Endothelial cell (in vitro differentiated cells): ENCODE data around the gene PNPLA8. TPM values are rescaled to one million over a fixed set of nuclear protein-coding genes. Genes with fewer than 3 reads are reported as not detected.

Source experiments
- DNase-seq: peaks from one replicate; pipeline ENCODE4 v3.0.0; 2021; ENCODE audit warnings: low spot score
- H3K27ac Mint-ChIP-seq: one replicate; pipeline ENCODE4 v1.8.0; 2021; ENCODE audit warnings: mixed read lengths, inconsistent platforms; ENCODE audit not compliant: unreplicated experiment
- H3K27me3 Mint-ChIP-seq: one replicate; pipeline ENCODE4 v1.8.0; 2021; ENCODE audit warnings: mild to moderate bottlenecking, moderate library complexity, mixed read lengths, inconsistent platforms; ENCODE audit not compliant: unreplicated experiment
- H3K36me3 Mint-ChIP-seq: one replicate; pipeline ENCODE4 v1.8.0; 2021; ENCODE audit warnings: mild to moderate bottlenecking, low read depth, mixed read lengths, inconsistent platforms; ENCODE audit not compliant: unreplicated experiment
- H3K4me1 Mint-ChIP-seq: one replicate; pipeline ENCODE4 v1.8.0; 2021; ENCODE audit warnings: mild to moderate bottlenecking, mixed read lengths, inconsistent platforms; ENCODE audit not compliant: unreplicated experiment
- H3K4me3 Mint-ChIP-seq: one replicate; pipeline ENCODE4 v1.8.0; 2021; ENCODE audit warnings: mild to moderate bottlenecking, mixed read lengths, inconsistent platforms; ENCODE audit not compliant: unreplicated experiment
- H3K9me3 Mint-ChIP-seq: one replicate; pipeline ENCODE4 v1.8.0; 2021; ENCODE audit warnings: mixed read lengths, inconsistent platforms; ENCODE audit not compliant: unreplicated experiment
- total RNA-seq: library from RNA; stranded (reverse); fragmentation: NEBNext Ultra II Directional; extraction: Animal tissue kit (Norgen Biotek cat#: 25700); gene quantifications from one replicate; pipeline ENCODE4 v1.2.1, GENCODE V29; 2021; ENCODE audit not compliant: unreplicated experiment
- TF ChIP-seq, protein P1 (sequence below): fragments of 200-600 bp; sonication (generic); IDR thresholded peaks from one replicate; pipeline ENCODE4 v1.5.0; 2021; ENCODE audit warnings: antibody characterized with exemption; ENCODE audit not compliant: unreplicated experiment

Gene PNPLA8
- total RNA-seq, 1 donor from 2014 or later = 15.6 TPM

- H3K36me3 Mint-ChIP-seq = no peaks in the 10 kb centered on the region
- no peaks in the 10 kb centered on the region for H3K4me1 Mint-ChIP-seq
- DNase-seq = no peak
- no peaks in the 10 kb centered on the region for H3K9me3 Mint-ChIP-seq
- H3K27me3 Mint-ChIP-seq = no peaks in the 10 kb centered on the region
- TF ChIP-seq, protein P1, sequence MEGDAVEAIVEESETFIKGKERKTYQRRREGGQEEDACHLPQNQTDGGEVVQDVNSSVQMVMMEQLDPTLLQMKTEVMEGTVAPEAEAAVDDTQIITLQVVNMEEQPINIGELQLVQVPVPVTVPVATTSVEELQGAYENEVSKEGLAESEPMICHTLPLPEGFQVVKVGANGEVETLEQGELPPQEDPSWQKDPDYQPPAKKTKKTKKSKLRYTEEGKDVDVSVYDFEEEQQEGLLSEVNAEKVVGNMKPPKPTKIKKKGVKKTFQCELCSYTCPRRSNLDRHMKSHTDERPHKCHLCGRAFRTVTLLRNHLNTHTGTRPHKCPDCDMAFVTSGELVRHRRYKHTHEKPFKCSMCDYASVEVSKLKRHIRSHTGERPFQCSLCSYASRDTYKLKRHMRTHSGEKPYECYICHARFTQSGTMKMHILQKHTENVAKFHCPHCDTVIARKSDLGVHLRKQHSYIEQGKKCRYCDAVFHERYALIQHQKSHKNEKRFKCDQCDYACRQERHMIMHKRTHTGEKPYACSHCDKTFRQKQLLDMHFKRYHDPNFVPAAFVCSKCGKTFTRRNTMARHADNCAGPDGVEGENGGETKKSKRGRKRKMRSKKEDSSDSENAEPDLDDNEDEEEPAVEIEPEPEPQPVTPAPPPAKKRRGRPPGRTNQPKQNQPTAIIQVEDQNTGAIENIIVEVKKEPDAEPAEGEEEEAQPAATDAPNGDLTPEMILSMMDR = no peak
- H3K27ac Mint-ChIP-seq = no peak overlapping the region
- no peak overlapping the region for H3K4me3 Mint-ChIP-seq
Observed at GRCh38 chr7:108537229-108537628, 11.3 kb upstream of the PNPLA8 start.

DNA sequence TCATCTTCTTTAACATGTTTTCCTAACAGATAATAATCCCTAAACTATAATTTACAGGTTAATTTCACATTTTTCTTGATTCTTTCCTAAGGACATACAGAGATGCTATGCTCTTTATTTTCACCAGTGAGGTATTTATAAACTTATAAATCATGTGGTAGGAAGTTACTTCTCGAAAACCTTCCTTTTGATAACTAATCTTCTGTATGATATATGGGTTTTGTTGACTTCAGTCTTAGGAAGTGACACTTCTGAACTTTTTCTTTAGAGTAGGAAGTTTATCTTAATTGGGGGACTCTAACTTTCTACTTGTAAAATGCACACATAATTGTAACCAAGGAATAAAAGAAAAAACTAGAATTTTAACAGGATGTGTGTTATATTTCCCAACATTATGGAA is 9.8 kb upstream of the PNPLA8 start:
- Mint-ChIP-seq H3K27me3 (no peaks in the 10 kb centered on the region), H3K27ac (peak overlapping the region; percentile 4), H3K36me3 (no peaks in the 10 kb centered on the region), H3K4me1 (no peaks in the 10 kb centered on the region), H3K4me3 (no peak overlapping the region), H3K9me3 (no peaks in the 10 kb centered on the region)
- TF ChIP-seq, protein P1 = no peak
- DNase-seq = no peak

DNA sequence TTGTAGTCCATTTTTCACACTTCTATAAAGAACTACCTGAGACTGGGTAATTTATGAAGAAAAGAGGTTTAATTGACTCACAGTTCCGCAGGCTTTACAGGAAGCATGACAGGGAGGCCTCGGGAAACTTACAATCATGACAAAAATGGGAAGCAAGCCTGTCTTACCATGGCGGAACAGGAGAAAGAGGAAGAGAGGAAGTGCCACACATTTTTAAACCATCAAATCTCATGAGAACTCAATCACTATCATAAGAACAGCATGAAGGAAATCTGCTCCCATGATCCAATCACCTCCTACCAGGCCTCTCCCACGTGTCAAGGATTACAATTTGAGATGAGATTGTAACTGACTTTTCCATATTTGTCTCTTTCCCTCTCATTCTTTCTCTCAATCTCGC is 9.3 kb upstream of the PNPLA8 start:
- no peaks in the 10 kb centered on the region for H3K9me3 Mint-ChIP-seq
- no peak for DNase-seq
- no peaks in the 10 kb centered on the region for H3K27me3 Mint-ChIP-seq
- H3K36me3 Mint-ChIP-seq = no peaks in the 10 kb centered on the region
- no peak overlapping the region for H3K4me3 Mint-ChIP-seq
- no peak overlapping the region for H3K27ac Mint-ChIP-seq
- TF ChIP-seq, protein P1 = no peak
- H3K4me1 Mint-ChIP-seq = no peaks in the 10 kb centered on the region

DNA sequence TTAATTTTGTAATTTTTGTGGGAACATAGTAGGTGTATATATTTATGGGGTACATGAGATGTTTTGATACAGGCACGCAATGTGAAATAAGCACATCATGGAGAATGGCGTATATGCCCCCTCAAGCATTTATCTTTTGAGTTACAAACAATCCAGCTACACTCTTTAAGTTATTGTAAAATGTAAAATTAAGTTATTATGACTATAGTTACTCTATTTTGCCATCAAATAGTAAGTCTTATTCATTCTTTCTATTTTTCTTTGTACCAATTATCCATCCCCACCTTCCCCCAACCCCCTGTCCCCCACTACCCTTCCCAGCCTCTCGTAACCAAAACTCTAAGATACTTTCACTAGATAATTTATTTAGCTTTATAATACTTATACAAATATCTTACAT is 7.8 kb upstream of the PNPLA8 start:
- Mint-ChIP-seq H3K4me1 (peaks cover 5% of the 10 kb centered on the region), H3K36me3 (no peaks in the 10 kb centered on the region), H3K27ac (no peak overlapping the region), H3K4me3 (no peak overlapping the region), H3K9me3 (no peaks in the 10 kb centered on the region), H3K27me3 (no peaks in the 10 kb centered on the region)
- TF ChIP-seq, protein P1 = no peak
- no peak for DNase-seq

GRCh38 chr7:108529341-108529740 is 3.4 kb upstream of the PNPLA8 start:
- Mint-ChIP-seq H3K36me3 (peaks cover 4% of the 10 kb centered on the region), H3K4me3 (no peak overlapping the region), H3K4me1 (peaks cover 24% of the 10 kb centered on the region), H3K9me3 (no peaks in the 10 kb centered on the region), H3K27me3 (peaks cover 8% of the 10 kb centered on the region), H3K27ac (no peak overlapping the region)
- DNase-seq = no peak
- TF ChIP-seq, protein P1 = no peak
